Testis (tissue), 2 donors: ENCODE measurements around the gene DEF6.

ENCODE experiments used
- POLR2A ChIP-seq: fragments of 450-650 bp; IDR thresholded peaks from one replicate; pipeline ENCODE4 v1.6.1; 2017; ENCODE audit warnings: antibody characterized with exemption, mild to moderate bottlenecking, moderate library complexity
- TF ChIP-seq, protein P1 (sequence below), 3 experiments: fragments of 450-650 bp in 2 of 3; fragments of 200-600 bp in 1 of 3; sonication (generic) in 1 of 3; IDR thresholded peaks; one replicate each; pipeline ENCODE4 v1.5.1; 2016 to 2019; ENCODE audit warnings: antibody characterized with exemption in 3 of 3, mild to moderate bottlenecking in 2 of 3, moderate library complexity in 1 of 3

DNA sequence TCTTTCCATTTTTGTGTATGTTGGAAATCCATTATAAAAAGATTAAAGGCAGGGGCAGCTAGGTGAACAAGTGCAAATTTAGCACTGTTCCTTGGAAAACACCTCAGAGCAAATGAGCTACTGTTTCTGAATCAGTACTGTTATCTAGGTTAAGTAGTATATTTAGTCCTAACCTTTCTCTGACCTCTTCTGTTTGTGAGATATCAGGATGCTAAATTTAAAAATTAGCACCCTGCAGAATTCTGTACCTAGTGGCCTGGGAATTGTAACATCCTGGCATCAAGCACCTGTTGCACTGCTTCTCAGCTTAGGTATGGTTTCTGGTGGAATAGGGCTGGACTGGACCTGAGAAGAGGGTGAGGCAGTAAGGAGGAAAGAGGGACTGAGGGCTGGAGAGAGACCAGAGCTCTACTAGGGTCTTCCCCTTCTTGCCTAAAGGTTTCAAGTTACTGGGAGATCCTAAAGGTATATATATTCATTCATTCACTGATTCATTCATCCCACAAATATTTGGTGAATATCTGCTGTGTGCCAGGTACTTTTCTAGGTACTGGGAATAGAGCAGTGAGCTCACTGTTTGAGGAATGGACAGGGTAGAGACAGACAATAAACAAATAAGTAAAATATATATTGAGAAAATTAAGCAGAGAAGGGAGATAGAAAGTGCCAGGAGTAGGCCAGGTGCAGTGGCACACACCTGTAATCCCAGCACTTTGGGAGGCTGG, 32.9 kb upstream of the DEF6 start:
- TF ChIP-seq POLR2A = no peak
- TF ChIP-seq, protein P1, sequence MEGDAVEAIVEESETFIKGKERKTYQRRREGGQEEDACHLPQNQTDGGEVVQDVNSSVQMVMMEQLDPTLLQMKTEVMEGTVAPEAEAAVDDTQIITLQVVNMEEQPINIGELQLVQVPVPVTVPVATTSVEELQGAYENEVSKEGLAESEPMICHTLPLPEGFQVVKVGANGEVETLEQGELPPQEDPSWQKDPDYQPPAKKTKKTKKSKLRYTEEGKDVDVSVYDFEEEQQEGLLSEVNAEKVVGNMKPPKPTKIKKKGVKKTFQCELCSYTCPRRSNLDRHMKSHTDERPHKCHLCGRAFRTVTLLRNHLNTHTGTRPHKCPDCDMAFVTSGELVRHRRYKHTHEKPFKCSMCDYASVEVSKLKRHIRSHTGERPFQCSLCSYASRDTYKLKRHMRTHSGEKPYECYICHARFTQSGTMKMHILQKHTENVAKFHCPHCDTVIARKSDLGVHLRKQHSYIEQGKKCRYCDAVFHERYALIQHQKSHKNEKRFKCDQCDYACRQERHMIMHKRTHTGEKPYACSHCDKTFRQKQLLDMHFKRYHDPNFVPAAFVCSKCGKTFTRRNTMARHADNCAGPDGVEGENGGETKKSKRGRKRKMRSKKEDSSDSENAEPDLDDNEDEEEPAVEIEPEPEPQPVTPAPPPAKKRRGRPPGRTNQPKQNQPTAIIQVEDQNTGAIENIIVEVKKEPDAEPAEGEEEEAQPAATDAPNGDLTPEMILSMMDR (IDR thresholded peaks at IDR 0.05) = no peak
